Neuronal stem cell (in vitro differentiated cells): ENCODE results near the gene SHBG.

Experiments
- DNase-seq: peaks from one replicate; pipeline ENCODE4 v3.0.0-alpha.2; 2013; ENCODE audit warnings: low spot score
- H2AFZ ChIP-seq: one replicate; pipeline ENCODE4 v1.6.1; 2013; ENCODE audit warnings: mild to moderate bottlenecking, low read length, inconsistent platforms
- H2AK5ac ChIP-seq: 2 replicates; pipeline ENCODE4 v1.6.1; 2013; ENCODE audit warnings: low read depth, mild to moderate bottlenecking, inconsistent platforms, low read length, moderate library complexity, mixed read lengths
- H2BK120ac ChIP-seq: 2 replicates; pipeline ENCODE4 v1.6.1; 2013; ENCODE audit warnings: low read depth, mild to moderate bottlenecking, inconsistent platforms, low read length, moderate library complexity, mixed read lengths
- H2BK12ac ChIP-seq: one replicate; pipeline ENCODE4 v1.6.1; 2013; ENCODE audit warnings: low read length, inconsistent platforms
- H2BK15ac ChIP-seq: 2 replicates; pipeline ENCODE4 v1.6.1; 2013; ENCODE audit warnings: mild to moderate bottlenecking, low read length, inconsistent platforms, mixed read lengths
- H2BK5ac ChIP-seq: one replicate; pipeline ENCODE4 v1.6.1; 2013; ENCODE audit warnings: inconsistent platforms, mild to moderate bottlenecking, low read length, moderate library complexity
- H3K14ac ChIP-seq: one replicate; pipeline ENCODE4 v1.6.1; 2013; ENCODE audit warnings: low read length, inconsistent platforms
- H3K18ac ChIP-seq: 2 replicates; pipeline ENCODE4 v1.6.1; 2013; ENCODE audit warnings: low read length, inconsistent platforms
- H3K23ac ChIP-seq: 2 replicates; pipeline ENCODE4 v1.6.1; 2013; ENCODE audit warnings: low read depth, mild to moderate bottlenecking, mixed read lengths, low read length, inconsistent platforms; ENCODE audit not compliant: poor library complexity
- H3K27ac ChIP-seq: replicated peaks from 3 replicates; pipeline ENCODE4 v1.5.1; 2013; ENCODE audit warnings: low read length, inconsistent platforms
- H3K27me3 ChIP-seq, 3 experiments: 2 replicates each; pipeline ENCODE4 v1.6.1; 2013; ENCODE audit warnings: low read length in 3 of 3, mild to moderate bottlenecking in 2 of 3, inconsistent platforms in 1 of 3, low read depth in 1 of 3, mixed read lengths in 1 of 3, moderate library complexity in 1 of 3; ENCODE audit not compliant: control insufficient read depth in 3 of 3, insufficient read depth in 3 of 3
- H3K36me3 ChIP-seq, 2 donors: replicated peaks in 1 of 2; 2 replicates each; pipeline ENCODE4 v1.6.1; 2013; ENCODE audit warnings: low read length in 2 of 2; ENCODE audit not compliant: control insufficient read depth in 2 of 2, insufficient read depth in 2 of 2
- H3K4ac ChIP-seq: 2 replicates; pipeline ENCODE4 v1.6.1; 2013; ENCODE audit warnings: inconsistent platforms, mild to moderate bottlenecking, low read length, moderate library complexity
- H3K4me1 ChIP-seq, 2 donors: 1 replicate in 1 of 2; 2 replicates in 1 of 2; pipeline ENCODE4 v1.6.1; 2013; ENCODE audit warnings: low read length in 2 of 2, low read depth in 1 of 2; ENCODE audit not compliant: control insufficient read depth in 2 of 2, insufficient read depth in 1 of 2
- H3K4me2 ChIP-seq: one replicate; pipeline ENCODE4 v1.6.1; 2013; ENCODE audit warnings: mild to moderate bottlenecking, low read length, inconsistent platforms; ENCODE audit not compliant: insufficient read depth, poor library complexity, severe bottlenecking
- H3K4me3 ChIP-seq, 2 donors: 2 replicates each; pipeline ENCODE4 v1.5.1; 2013; ENCODE audit warnings: low read length in 2 of 2, mild to moderate bottlenecking in 2 of 2, inconsistent platforms in 1 of 2, moderate library complexity in 1 of 2
- H3K79me1 ChIP-seq: one replicate; pipeline ENCODE4 v1.6.1; 2013; ENCODE audit warnings: low read depth, mild to moderate bottlenecking, inconsistent platforms, low read length, moderate library complexity
- H3K9ac ChIP-seq: one replicate; pipeline ENCODE4 v1.6.1; 2013; ENCODE audit warnings: mild to moderate bottlenecking, low read depth, low read length, inconsistent platforms; ENCODE audit not compliant: poor library complexity
- H3K9me3 ChIP-seq, 2 donors: replicated peaks in 1 of 2; 2 replicates each; pipeline versions ENCODE3 to v1.6.1; 2013; ENCODE audit warnings: low read length in 2 of 2, mild to moderate bottlenecking in 2 of 2, inconsistent platforms in 1 of 2, low read depth in 1 of 2, mixed read lengths in 1 of 2, moderate library complexity in 1 of 2; ENCODE audit not compliant: control insufficient read depth in 2 of 2, insufficient read depth in 1 of 2
- H4K8ac ChIP-seq: one replicate; pipeline ENCODE4 v1.6.1; 2013; ENCODE audit warnings: low read depth, mild to moderate bottlenecking, inconsistent platforms, low read length, moderate library complexity
- H4K91ac ChIP-seq: one replicate; pipeline ENCODE4 v1.6.1; 2013; ENCODE audit warnings: low read length, low read depth, mild to moderate bottlenecking, inconsistent platforms; ENCODE audit not compliant: poor library complexity
- WGBS, 2 donors: extraction: QIAGEN DNeasy Blood & Tissue Kit; methylation state at CpG; one replicate each; pipeline ENCODE4 v1.1.7; 2013; ENCODE audit warnings: missing lambda C conversion rate in 2 of 2, mixed read lengths in 1 of 2; ENCODE audit not compliant: insufficient read length in 2 of 2, insufficient replicate concordance in 1 of 2; ENCODE audit errors: extremely low coverage in 2 of 2; 5-methylcytosine and 5-hydroxymethylcytosine counted together

The SHBG gene

DNA sequence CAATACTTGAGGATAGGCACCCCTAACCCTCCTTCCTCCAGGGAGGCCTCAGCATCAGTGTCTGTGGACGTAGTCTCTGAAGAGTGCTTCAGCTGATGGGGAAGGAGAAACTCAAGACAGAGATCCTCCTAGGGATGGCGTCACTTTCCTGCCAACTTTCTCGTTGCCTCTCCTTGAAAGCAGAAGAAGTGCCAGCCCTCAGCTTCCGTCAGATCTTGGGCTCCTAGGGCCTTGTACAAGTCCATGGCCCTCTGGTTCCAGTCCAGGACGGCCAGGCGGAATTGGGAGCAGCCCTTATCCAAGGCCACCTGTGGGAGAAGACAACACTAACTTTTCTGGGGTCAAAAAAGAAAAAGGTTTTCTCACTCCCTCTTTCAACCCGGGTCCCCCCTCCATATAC, 3.6 kb upstream of the SHBG start:
- H4K91ac ChIP-seq, result no peak overlapping the region
- no peak overlapping the region for H3K23ac ChIP-seq
- H3K36me3 ChIP-seq, result peaks cover 0 to 7% of the 10 kb centered on the region in 2 donors
- H3K14ac ChIP-seq, result no peak overlapping the region
- no peaks in the 10 kb centered on the region for H3K27me3 ChIP-seq
- H2BK15ac ChIP-seq, result no peak overlapping the region
- no peak overlapping the region for H2AFZ ChIP-seq
- H3K4me3 ChIP-seq, result peak overlapping the region in 1 of 2 donors; percentile 84
- no peak overlapping the region for H3K4ac ChIP-seq
- no peaks in the 10 kb centered on the region for H3K79me1 ChIP-seq
- no peak overlapping the region for H4K8ac ChIP-seq
- H3K18ac ChIP-seq, result no peak overlapping the region
- peaks cover 8 to 13% of the 10 kb centered on the region in 2 donors for H3K4me1 ChIP-seq
- no peak for DNase-seq
- H3K9me3 ChIP-seq, result no peaks in the 10 kb centered on the region
- no peak overlapping the region for H3K4me2 ChIP-seq
- H2BK12ac ChIP-seq, result no peak overlapping the region
- no peak overlapping the region for H2AK5ac ChIP-seq
- no peak overlapping the region for H3K9ac ChIP-seq
- no peak overlapping the region for H2BK5ac ChIP-seq
- no CpG with 5 or more reads among the region's 7 CpGs for WGBS, 2 donors
- no peak overlapping the region for H2BK120ac ChIP-seq
- no peak overlapping the region for H3K27ac ChIP-seq

DNA sequence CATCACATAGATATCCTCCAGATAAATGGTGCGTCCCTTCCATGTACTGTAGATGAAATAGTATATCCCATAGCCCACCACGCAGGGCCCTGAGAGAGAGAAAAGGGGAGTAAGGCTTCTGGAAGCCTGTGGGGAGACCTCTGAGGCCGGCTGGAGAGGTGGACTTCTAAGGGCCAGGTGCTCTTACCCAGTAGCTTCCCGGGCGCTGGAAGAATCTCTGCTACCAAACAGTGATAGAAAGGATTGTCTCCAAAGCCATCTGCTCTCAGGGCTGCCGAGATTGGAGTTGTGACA, 3.0 kb upstream of the SHBG start:
- no peak for DNase-seq
- Histone ChIP-seq H3K79me1 (no peaks in the 10 kb centered on the region), H4K8ac (no peak overlapping the region), H3K14ac (no peak overlapping the region), H3K27ac (peak overlapping the region; percentile 92), H2AK5ac (no peak overlapping the region), H3K4ac (no peak overlapping the region), H3K4me1 (peaks cover 8 to 13% of the 10 kb centered on the region in 2 donors), H2BK12ac (no peak overlapping the region), H3K9ac (peak overlapping the region; percentile 46), H2BK5ac (peak overlapping the region; percentile 62), H3K23ac (no peak overlapping the region), H2BK120ac (no peak overlapping the region), H4K91ac (no peak overlapping the region), H3K4me2 (peak overlapping the region; percentile 73), H3K27me3 (no peaks in the 10 kb centered on the region), H3K9me3 (no peaks in the 10 kb centered on the region), H2AFZ (peak overlapping the region; percentile 95), H3K18ac (peak overlapping the region; percentile 84), H3K4me3 (peak overlapping the region; percentile 84 to 89), H2BK15ac (no peak overlapping the region), H3K36me3 (peaks cover 0 to 7% of the 10 kb centered on the region in 2 donors)
- whole genome bisulfite sequencing, 2 donors, result no CpG with 5 or more reads among the region's 6 CpGs

DNA sequence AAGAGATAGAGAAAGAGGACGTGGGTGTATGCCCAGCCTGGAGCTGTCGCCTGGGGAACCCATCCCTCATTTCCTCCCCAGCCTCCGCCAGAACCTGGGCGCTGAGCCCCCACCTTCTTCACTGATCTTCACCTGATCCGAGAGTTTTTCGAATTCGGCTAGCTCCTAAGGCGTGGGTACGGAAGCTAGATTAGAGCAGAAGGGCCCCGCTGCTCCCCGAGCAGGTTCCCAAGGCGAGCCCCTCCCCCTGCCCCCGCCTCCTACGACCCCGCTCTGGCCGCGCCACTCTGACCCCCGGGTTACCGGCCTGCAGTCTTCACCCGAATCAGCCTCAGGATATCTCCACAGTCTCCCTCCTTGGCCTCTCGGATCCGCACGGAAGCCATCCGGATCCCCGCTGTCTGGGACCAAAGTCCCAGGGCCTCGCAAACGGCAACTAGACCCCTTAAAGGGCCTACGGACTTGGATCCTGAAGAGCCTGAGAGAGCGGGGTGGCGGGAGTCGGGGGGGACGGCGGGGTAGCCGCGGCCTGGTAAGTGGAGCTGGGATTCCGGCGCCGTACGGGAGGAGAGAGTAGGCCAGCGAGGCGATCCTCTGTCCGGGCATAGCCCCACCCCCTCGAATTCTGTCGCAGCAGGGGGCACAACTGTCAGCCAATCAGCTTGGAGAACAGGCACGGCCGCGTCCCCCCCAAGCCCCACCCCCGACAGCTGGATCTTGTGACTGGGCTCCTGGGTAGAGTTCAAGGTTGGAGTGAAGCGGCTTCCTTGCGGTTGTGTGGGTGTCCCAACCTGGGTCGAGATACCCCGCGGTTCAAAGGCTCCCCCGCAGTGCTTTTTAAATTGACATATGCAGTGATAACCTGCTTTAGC, 2.4 kb upstream of the SHBG start, which contains the start of gene SAT2:
Gene SAT2, minus strand, starts transcription at position 572 of the 872 bp plus-strand sequence. Its CDS starts 186 bp downstream, at position 386.
- Histone ChIP-seq H4K8ac (no peak within 1 kb of the TSS), H3K79me1 (no peaks in the 10 kb centered on the region), H2BK5ac (peak within 1 kb of the TSS; percentile 62), H3K4me1 (peaks cover 8 to 13% of the 10 kb centered on the region in 2 donors), H3K9me3 (no peaks in the 10 kb centered on the region), H3K23ac (no peak within 1 kb of the TSS), H3K18ac (peak within 1 kb of the TSS; percentile 98), H3K27me3 (no peaks in the 10 kb centered on the region), H2AK5ac (no peak within 1 kb of the TSS), H3K4me3 (peak within 1 kb of the TSS; percentile 84 to 89), H3K27ac (peak within 1 kb of the TSS; percentile 92), H3K9ac (peak within 1 kb of the TSS; percentile 78), H2BK120ac (no peak within 1 kb of the TSS), H2BK15ac (no peak within 1 kb of the TSS), H3K4me2 (peak within 1 kb of the TSS; percentile 73), H4K91ac (peak within 1 kb of the TSS; percentile 53), H3K36me3 (peaks cover 0 to 7% of the 10 kb centered on the region in 2 donors), H2BK12ac (no peak within 1 kb of the TSS), H3K14ac (peak within 1 kb of the TSS; percentile 57), H3K4ac (no peak within 1 kb of the TSS), H2AFZ (peak within 1 kb of the TSS; percentile 95)
- no CpG with 5 or more reads among the region's 54 CpGs for WGBS, 2 donors
- peak; percentile 92 for DNase-seq
